Lung microvascular endothelial cell (primary cell): Measurements from ENCODE around the gene CLEC10A. TPM values are rescaled to one million over a fixed set of nuclear protein-coding genes. Genes with fewer than 3 reads are reported as not detected.
"Not testable (repeated sequence)": the region's sequence is repeated elsewhere in the genome, so short reads cannot be mapped to it uniquely, and the experiment has no call there.

ENCODE experiments used
- DNase-seq, 2 donors: peaks; one replicate each; pipeline versions ENCODE4 v3.0.0 to v3.0.0-alpha.2; 2010; ENCODE audit warnings: low read depth in 2 of 2
- total RNA-seq: library from RNA; depleted of rRNA; stranded (reverse); fragments of >200 nt; gene quantifications from 2 replicates; pipeline ENCODE4 v1.2.1, GENCODE V29; 2014

Gene CLEC10A
- total RNA-seq, 1 donor from 2014 or later = 0.99 TPM

DNA sequence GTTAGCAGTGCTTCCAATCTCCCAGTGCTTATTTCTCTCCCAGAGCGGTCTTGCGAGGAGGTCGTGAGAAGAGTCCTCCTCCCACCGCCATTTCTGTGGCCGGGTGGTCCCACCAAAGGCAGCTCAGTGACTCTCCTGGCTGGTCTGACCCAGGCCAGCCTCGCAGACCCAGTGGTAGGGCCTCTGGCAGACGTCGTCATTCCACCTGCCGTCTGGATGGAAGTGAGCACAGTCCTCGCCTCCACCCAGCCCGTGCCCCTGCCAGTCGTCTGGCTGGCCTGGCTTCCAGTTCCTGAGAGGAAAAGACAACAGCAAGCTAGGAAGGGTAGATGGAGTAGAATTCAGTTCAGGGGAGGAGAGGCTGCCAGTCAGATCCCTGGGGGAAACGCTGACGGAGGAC is 5.1 kb downstream of the CLEC10A start:
- DNase-seq = no peak

DNA sequence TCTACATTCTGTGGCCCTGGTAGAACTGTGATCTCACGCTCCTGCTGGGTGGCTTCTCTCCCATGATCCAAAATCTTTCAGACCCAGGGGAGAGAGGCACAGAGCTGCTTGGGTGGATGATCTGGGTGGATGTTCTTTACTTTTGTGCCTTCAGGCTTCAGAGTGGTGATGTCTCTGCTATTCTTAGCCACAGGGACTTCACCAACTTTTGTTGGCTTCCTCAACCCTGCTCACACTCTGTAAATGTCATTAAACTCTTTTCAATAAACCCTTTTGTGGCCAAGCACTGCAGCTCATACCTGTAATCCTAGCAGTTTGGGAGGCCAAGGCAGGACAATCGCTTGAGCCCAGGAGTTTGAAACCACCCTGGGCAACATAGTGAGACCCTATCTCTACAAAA is 7.6 kb downstream of the CLEC10A start:
- DNase-seq = no peak

DNA sequence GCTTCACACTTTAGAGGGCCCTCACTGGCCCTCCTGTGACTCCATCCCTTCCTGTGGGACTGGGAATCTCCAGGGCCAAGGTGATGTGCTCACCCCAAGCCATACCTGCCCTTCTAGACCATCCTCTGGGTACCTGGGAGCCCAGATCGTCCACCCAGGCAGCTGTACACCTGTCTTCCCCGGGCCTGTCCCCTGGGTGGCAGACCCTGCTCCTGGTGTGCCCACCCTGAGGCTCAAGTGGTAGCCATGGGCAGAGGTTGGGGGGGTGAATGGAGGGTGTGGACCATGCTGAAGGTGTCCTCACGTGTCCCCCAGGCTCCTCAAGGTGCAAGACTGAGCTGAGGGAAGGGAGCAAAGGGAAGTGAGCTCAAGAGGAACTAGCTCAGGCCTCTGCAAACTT is 9.3 kb downstream of the CLEC10A start:
- DNase-seq = no peak

DNA sequence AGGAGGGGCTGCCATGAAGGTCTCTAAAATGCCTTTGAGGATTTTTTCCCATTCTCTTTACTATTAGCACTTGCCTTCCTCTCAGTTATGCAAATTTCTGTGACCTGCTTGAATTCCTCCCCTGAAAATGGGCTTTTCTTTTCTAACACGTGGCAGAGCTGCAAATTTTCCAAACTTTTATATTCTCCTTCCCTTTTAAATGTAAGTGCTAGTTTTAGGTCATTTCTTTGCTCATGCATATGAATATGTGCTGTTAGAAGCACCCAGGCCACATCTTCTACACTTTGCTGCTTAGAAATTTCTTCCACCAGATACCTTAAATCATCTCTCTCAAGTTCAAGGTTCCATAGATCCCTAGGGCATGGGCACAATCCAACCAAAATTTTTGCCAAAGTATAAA is 11.8 kb downstream of the CLEC10A start:
- no peak for DNase-seq

DNA sequence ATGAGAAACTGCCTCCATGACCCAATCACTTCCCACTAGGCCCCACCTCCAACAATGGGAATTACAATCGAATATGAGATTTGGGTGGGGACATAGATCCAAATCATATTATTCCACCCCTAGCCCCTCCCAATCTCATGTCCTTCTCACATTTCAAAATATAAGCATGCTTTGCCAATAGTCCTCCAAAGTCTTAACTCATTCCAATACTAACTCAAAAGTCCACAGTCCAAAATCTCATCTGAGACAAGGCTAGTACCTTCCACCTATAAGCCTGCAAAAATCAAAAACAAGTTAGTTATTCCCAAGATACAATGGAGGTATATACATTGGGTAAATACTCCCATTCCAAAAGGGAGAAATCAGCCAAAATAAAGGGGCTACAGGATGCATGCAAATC is 12.9 kb downstream of the CLEC10A start:
- DNase-seq = no peak

DNA sequence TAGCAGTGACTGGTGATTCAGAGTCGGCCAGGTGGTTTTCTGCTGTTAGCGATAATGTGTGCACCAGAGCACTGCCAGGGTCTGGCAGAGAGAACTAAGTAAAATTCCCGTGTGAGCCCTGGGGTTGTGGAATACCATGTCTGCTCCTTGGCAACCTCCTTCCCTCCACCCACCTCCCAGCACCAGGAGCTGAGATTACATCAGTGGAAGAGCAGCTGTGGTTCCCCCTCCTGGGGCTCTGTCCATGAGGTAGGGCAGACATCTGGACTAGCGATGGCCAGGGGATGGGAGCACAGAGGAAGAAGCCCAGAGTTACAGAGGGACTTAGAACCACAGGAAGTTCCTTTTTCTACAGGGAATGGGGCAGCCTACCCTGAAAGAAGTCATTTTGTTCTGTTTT is 15.8 kb downstream of the CLEC10A start:
- DNase-seq = no peak

DNA sequence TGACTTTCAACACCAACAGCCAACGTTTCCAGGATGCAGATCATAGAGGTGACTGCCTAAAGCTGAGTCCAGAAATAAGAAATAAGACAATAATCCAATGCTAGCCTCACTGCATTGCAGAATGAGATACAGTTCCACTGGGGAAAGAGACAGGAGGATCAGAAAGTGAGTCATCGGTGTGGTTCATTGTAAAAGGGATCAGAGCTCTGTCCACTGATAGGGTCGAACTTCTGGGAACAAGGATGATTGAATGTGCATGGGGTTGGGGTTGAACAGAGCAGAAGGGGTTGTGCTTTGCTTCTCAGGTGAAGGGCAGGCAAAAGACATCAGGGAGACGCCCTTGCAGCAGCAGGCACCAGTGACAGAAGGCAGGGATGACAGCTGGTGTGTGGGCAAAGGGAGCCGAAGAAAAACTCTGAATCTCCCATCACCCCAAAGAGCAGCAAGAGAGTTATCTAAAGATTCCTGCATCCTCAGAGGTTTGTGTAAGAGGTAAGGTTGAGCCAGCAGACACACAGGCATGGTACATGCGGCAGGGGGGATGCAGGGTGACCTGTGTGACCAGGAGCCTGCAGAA is 16.4 kb downstream of the CLEC10A start:
- no peak for DNase-seq

DNA sequence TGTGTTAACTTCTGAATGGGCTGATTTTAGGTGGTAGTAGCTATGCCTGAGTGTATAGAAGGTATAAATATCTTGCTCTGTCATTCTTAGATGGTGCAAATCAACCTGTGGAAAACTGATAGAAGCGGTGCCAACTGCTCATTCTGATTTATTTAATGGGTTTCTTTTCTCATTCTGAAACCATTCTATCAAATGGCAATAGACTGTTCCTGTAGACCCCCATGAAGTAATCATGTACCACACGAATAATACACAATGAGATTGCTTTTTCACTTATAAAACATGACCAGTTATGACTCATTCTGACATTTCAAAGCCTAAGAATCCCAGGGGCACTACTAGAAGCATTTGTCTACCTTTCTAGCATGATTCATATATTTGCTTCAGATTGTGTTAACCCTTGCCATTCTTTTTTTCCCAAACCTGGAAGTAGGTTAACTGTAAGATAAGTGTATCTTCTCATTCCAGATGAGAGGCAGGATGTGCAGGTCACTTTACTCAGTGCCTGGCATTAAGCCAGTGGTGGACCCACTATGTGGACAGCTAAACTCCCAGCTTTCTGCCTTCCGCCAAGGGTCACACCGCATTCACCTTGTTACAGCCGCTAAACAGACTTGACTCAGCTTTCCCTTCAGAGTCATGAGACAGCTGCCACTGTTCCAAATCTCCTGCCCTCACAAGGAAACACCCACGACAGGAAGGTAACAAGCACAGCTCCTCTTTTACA is 19.7 kb downstream of the CLEC10A start:
- DNase-seq = peak; percentile 86 to 99

DNA sequence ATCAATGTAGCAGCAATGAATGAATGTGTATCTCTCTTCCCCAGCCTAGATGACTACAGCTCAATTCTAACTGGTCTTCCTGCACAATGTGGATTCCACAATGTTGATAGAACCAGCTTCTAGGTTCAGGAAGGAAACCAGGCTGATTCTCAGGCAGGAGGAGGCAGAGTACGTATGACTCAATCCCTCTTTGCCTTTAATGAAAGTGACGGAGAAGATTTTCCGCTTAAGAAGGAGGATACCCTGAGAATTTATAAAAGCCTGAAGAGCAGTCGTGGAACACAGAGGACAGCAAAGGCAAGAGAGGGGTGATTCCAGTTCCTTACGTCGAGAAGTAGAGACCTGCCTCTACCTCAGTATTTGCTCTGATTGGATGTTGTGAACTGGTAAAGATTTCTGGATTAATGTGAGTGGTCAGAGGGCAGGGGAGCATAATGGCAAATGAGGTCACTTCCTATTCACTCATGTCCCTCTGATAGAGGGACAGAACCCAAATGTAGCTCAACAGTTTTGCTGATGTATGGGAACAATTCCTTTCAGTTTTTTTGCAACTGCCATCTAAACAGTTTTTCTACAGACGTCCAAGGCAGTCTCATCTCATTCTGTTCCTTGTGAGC is 21.1 kb downstream of the CLEC10A start:
- peak; percentile 75 to 97 for DNase-seq

DNA sequence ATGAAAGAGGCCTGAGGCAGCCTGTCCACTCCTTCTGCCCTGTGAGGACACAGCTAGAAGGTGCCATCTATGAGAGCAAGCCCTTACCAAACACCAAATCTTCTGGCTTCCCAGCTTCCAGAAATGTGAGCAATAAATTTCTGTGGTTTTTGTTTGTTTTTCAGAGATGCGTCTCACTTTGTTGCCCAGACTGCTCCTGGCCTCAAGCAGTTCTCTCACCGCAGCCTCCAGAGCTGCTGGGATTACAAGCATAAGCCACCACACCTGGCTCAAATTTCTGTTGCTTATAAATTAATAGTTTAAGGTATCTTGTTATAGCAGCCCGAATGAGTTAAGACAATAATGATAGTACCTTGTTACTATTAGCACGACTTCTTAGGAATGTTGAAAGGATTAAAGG is 23.7 kb downstream of the CLEC10A start:
- DNase-seq = no peak

DNA sequence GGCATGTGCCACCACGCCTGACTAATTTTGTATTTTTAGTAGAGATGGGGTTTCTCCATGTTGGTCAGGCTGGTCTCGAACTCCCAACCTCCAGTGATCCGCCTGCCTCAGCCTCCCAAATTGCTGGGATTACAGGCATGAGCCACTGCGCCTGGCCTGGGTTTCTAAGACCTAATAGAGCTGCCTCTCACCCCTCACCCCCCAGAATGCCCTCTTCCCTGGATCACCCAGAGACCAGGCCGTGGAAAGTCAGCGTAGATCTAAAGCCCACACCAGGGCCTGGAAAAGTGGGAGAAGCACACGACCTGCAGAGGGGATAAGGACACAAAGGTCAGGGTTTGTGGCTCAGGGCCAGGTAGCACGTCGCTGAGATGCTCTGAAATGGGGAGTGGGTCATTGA is 29.5 kb downstream of the CLEC10A start:
- not testable (repeated sequence) for DNase-seq

DNA sequence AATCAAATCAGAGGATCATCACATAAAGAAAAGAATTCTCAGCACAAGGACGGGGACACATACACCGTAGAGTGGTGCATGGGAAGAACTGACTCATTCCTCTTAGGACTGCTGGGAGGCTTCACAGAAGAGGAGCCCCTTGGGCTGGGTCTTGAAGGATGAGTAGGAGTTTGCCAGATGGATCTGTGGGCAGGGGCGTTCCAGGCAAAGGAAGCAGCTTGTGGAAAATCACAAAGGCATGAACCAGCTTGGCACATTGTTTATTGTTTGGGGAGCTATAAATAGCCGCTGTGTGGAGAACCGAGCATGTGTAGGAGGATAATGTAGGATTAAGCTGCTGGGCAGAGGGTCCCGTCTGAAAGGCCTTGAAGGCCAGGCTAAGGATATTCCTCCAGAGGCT is 31.1 kb downstream of the CLEC10A start:
- DNase-seq = peak in 1 of 2 donors; percentile 29

DNA sequence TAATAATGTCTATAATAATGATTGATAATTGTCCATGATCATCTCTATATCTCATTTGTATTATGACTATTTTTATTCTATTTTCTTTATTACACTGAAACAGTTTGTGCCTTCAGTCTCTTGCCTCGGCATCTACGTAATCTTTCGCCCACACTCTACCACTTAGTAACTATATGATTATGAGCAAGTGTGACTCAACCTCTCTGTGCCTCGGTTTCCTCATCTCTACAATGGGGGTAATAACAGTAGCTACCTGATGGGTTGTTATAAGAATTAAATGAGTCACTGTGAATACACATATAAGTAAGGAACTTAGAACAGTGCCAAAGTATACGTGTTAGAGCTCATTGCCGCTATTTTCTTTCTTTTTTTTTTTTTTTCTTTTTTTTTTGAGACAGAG is 32.5 kb downstream of the CLEC10A start:
- no peak for DNase-seq

DNA sequence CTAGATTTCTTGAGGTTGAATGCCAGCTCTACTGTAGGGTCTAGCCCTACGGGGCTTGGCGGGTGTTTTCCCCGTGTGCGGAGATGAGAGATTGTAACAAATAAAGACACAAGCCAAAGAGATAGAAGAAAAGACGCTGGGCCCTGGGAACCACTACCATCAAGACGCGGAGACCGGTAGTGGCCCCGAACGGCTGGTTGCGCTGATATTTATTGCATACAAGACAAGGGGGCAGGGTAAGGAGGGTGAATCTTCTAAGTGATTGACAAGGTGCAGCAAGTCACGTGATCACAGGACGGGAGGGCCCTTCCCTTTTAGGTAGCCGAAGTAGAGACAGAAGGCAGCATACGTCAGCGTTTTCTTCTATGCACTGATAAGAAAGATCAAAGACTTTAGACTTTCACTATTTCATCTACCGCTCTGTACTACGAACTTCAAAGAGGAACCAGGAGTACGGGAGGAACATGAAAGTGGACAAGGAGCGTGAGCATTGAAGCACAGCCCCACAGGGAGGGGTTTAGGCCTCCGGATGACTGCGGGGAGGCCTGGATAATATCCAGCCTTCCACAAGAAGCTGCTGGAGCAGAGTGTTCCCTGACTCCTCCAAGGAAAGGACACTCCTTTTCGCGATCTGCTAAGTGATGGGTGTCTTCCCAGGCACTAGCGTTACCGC is 33.2 kb downstream of the CLEC10A start:
- DNase-seq = not testable (repeated sequence)

DNA sequence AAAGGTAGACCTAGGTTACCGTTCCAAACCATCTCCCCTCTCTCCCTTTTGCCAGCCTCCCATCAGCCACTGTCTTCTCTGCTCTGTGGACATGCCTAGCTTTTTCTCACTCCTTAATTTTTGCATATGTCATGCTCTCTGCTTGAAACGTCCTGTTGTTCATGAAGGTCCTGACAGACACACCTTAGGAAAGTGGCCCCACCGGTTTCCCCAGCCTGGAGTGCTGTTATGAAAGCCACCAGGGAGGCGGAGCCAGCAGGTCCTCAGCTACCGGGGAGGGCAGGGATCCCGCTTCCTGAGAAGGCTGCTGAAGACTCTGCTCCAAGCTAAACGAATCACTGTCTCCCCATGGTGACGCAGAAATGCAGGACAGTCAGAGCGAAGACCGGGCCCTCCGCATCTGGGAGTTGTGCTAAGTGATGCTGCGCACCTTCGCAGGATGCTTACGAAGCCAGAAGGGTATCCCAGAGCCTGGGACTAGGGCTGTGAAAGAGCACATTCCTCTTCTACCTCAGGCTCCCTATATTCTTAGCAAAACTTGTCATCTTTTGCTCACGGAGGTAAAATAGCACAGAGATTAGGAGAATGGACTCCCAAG is 33.8 kb downstream of the CLEC10A start:
- no peak for DNase-seq

DNA sequence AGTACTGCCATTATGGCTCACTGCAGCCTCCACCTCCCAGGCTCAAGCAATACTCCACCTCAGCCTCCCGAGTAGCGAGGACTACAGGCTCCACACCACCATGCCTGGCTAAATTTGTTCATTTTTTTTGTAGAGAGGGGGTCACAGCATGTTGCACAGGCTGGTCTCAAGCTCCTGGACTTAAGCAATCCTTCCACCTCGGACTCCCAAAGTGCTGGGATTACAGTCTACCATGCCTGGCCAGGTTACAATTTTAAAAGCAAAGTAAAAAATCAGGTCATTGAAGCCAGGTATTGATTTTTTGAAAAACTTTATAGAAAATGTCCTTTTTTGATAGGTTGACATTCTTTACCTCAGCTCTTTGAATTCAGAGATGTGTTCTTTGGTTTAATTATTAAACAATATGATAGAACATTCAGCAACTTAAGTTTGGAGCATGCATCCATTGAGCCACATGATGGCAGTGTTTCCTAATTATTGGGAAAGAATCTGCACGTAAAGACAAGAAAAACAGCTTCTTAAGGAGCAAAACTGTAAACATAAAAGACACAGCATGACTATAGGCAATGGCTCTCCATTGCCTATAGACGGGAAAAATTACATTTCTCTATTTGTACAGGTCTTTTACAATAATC is 34.4 kb downstream of the CLEC10A start:
- DNase-seq = peak; percentile 78 to 88

DNA sequence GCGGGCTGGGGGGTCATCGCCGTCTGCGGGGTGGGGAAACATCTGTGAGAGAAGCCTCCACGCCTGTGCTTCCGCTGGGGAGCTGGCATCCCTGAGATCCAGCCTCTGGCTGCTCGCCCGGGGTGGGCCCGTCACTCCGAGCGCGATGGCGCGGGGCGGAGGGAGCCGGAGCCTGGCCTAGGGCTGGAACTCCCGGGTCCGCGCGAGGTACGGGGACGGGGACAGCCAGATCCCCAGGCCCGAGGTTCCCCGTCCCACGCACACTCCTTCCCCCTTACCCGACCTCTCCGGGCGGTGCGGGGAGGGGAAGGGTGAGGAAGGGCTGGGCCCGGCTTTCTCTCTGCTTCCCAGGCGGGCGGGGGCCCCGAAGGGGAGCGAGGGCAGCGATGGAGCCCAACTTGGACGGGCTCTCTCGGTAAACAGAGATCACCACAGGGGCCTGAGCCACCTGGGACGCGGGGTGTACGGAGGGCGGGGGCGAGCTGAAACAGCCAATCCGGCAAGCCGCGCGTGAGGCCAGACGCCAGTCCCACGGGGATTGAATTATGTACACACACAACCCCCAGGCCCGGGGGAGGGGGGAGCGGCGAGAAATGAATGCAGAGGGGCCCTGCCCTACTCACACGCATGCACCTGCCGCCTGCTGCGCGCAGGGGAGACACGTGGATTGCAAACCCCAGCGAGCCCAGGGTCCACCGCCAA is 36.4 kb downstream of the CLEC10A start, which contains the start of gene SLC16A11:
TSS of gene SLC16A11 (minus strand) at position 596 of the 702 bp plus-strand sequence. CDS start at position 17, 579 bp downstream.
- DNase-seq = peak; percentile 40 to 52

DNA sequence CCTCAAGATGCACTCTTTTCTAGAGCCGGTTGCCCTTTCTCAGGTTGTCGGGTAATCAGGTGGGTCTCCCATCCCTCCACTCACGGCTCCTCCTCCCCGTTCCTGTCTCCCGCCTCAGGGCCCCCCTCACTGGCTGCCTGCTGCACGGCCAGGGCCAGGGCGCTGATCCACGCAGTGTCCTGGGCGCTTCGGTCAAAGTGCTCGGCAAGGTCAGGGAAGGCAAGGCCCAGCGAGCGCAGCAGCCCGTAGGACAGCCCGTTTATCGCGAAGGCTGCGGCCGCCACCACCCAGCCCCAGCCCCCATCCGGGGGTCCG is 36.9 kb downstream of the CLEC10A start:
- DNase-seq = no peak

DNA sequence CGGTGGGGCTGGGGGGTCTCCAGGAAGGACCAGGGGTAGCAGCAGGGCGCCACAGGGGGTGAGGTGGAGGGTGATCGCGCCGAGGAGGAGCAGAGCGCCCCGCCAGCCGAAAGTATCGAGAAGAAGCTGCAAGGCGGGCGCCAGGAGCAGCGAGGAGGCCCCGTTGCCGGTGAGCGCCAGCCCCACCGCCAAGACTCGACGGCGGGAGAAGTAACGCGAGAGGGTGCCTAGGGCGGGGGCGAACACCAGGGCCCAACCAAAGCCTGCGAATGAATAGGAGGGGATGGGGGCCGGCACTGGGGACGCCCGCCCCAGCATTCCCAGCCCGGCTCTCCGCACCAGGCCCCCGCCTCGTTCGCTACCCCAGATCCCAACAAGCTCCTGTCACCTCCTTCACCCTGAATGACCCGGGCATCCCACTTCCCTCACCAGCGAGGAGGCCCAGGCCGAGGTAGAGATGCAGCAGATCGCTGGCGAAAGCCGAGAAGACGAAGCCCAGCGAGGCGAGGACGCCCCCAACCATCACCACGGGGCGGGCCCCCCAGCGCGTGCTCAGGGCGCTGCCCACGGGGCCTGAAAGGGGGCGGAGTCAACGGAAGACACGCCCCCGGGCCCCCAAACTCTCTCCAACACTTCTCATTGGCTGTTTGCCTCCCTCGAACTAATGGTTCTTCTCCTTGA is 37.4 kb downstream of the CLEC10A start:
- no peak for DNase-seq
